Measurements from ENCODE around the gene MYH6.

DNA sequence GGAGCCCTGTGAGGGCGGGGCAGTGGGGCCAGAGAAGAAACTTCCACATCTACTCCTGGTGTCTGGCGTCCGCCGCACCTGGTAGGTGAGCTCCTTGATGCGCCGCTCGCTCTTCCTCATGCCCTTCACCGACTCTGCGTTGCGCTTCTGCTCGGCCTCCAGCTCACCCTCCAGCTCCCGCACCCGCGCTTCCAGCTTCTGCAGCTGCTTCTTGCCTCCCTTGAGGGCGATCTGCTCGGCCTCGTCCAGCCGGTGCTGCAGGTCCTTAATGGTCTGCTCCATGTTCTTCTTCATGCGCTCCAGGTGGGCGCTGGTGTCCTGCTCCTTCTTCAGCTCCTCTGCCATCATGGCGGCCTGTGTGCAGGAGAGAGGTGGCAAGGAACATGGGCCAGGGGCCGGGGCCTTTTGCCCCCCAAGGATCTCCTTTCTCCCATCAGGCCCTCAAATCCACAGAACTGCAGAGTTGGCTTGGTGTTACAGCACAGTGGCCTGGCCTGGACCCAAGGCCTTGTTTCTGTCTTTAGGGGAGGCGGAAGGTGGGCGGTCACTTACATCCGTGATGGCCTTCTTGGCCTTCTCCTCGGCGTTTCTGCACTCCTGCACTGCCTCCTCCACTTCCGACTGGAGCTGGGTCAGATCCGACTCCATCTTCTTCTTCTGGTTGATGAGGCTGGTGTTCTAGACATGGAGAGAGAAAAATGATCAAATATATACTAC lies 23.6 kb downstream of the MYH6 start:
- TF ChIP-seq, protein P1, sequence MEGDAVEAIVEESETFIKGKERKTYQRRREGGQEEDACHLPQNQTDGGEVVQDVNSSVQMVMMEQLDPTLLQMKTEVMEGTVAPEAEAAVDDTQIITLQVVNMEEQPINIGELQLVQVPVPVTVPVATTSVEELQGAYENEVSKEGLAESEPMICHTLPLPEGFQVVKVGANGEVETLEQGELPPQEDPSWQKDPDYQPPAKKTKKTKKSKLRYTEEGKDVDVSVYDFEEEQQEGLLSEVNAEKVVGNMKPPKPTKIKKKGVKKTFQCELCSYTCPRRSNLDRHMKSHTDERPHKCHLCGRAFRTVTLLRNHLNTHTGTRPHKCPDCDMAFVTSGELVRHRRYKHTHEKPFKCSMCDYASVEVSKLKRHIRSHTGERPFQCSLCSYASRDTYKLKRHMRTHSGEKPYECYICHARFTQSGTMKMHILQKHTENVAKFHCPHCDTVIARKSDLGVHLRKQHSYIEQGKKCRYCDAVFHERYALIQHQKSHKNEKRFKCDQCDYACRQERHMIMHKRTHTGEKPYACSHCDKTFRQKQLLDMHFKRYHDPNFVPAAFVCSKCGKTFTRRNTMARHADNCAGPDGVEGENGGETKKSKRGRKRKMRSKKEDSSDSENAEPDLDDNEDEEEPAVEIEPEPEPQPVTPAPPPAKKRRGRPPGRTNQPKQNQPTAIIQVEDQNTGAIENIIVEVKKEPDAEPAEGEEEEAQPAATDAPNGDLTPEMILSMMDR (IDR thresholded peaks at IDR 0.05) = no peak
- TF ChIP-seq POLR2A (IDR thresholded peaks at IDR 0.05) = no peak
